Mucosa of gallbladder (tissue), 1 donor: ENCODE measurements around the gene SPTB. TPM values are rescaled to one million over a fixed set of nuclear protein-coding genes. Genes with fewer than 3 reads are reported as not detected.

ENCODE experiments used
- DNase-seq: peaks from one replicate; pipeline ENCODE4 v3.0.0-alpha.2; 2020; ENCODE audit warnings: low spot score
- total RNA-seq: library from RNA; stranded (reverse); gene quantifications from one replicate; pipeline ENCODE4 v1.2.1, GENCODE V29; 2021
- donor health status: DM: no; HTN: no; CAD: no.

The SPTB gene
- total RNA-seq, 1 donor from 2014 or later = 3.1 TPM

DNA sequence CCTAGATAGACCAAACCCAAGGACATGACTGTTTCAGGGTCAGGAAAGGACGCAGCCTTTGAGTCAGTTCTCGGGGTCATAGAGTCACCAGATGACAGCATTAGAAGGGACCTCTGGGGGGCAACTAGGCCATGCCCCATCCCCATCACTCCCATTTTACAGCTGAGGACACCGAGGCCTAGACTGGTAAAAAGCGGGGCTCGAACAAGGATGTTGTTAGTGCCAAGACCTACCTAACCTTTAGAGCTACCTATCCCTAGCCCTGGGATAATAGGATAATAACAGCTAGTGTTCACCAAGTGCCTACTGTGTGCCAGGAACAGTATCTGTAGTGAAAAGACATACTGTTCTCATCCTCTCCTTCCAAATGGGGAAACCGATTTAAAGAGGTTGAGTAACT, 126.8 kb downstream of the SPTB start:
- no peak for DNase-seq

GRCh38 chr14:64748995-64749714, 130.6 kb downstream of the SPTB start:
- no peak for DNase-seq

DNA sequence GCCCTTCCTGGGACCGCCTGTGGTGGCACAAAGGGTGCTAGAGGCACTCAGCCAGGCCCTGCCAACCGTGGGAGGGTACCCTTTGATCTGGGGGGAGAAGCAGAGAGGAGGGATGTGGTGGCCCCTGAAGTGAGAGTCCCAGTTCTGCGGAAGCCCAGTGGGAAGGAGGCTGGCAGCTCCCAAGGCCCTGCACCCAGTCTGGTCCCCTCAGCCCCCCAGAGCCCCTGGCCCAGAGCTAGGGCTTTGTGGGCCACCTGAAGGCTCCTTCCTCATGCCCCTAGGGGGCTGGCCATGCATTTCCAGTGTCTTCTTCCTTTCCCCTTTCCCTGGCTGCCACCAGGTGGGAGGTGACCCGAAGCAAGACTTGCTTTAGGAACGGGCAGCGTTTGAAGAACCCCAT, 131.2 kb downstream of the SPTB start:
- no peak for DNase-seq

DNA sequence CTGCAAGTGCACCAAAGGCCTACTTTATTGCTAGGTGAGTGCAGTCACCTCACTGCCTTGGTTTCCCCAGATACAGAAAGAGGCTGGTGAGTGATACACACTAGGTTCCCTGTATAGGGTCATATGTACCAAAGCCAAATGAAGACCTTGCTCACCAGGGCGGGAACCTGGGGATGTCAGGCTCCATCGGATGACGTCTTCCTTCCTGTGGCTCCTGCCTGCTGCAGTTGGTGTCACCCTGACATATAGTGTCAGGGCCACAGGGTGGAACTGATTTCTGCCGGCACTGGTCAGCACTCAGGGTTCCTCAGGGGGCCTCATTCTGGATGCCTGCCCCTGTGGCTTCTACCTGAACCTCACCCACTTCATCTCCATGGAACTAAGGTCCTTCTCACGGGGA, 132.4 kb downstream of the SPTB start:
- no peak for DNase-seq

GRCh38 chr14:64746298-64747250, 133.1 kb downstream of the SPTB start:
- DNase-seq = no peak

DNA sequence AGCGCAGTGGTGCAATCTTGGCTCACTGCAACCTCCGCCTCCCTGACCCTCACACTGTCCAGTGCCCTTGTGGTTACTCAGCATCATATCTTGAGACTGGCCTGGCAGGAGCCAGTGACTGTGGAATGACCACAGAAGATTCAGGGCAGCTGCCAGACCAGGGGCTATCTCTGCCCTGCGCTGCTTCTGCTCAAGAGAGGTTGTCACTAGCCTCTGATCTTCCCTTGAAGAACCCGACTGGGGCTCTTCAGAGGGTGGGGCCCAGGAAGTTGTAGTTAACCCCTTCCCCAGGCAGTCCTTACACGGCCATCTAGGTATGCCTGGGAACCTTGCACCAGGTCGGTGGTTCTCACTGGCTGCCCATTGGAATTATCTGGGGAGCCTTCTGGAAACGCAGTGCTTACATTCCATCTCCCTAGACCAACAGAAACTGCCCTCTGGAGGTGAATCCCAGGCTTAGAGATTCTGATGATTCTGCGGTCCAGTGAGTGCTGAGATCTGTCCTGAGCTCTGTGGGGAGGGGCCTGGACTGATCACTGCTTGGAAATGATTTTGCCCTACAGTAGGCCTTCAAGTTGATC, 134.1 kb downstream of the SPTB start:
- no peak for DNase-seq

DNA sequence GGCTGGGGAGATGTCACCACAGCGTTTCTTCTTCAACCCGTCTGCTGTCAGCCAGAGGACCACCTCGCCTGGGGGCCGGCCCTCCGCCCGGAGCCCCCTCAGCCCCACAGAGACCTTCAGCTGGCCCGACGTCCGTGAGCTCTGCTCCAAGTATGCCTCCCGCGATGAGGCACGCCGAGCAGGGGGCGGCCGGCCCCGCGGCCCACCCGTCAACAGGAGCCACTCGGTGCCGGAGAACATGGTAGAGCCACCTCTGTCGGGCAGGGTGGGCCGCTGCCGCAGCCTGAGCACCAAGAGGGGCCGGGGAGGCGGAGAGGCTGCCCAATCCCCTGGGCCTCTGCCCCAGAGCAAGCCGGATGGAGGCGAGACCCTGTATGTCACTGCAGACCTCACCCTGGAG, 136.6 kb downstream of the SPTB start:
- DNase-seq = no peak

DNA sequence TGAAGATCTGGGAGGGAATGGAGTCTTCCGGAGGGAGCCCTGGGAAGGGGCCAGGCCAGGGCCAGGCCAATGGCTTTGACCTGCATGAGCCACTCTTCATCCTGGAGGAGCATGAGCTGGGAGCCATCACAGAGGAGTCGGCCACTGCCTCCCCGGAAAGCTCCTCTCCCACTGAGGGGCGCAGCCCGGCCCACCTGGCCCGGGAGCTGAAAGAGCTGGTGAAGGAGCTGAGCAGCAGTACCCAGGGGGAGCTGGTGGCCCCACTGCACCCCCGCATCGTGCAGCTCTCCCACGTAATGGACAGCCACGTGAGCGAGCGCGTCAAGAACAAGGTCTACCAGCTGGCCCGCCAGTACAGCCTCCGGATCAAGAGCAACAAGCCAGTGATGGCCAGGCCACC, 137.7 kb downstream of the SPTB start:
- no peak for DNase-seq

DNA sequence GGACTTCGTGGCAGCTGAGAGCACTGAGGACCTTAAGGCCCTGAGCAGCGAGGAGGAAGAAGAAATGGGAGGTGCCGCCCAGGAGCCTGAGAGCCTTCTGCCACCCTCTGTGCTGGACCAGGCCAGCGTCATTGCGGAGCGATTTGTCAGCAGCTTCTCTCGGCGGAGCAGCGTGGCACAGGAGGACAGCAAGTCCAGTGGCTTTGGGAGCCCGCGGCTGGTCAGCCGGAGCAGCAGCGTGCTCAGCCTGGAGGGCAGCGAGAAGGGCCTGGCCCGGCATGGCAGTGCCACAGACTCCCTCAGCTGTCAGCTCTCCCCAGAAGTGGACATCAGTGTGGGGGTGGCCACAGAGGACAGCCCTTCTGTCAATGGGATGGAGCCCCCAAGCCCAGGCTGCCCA, 138.5 kb downstream of the SPTB start:
- no peak for DNase-seq

DNA sequence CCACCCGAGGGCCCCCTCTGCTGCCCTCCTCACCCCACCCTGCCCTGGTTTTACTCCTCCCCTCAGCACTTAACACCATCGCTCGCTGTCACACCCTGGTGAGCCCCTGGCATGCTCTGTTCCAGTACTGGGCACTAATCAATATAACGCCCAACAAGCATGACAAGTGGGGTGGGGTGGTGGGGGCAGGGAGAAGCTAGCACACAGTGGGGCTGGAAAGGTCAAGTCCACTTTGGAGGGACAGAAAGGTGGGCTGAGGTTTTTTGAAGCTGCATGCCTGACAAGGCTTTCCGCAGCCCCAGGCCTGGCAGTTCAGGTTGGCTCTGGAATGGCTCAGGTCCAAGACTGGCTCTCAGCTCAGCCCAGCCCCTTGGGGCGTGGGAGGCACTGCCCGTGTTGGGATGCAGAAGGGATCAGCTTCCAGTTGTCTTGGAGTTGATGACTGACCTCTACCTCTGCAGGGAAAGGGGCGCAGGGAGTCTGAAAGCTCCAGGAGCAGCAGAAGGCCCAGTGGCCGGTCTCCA, 141.4 kb downstream of the SPTB start:
- DNase-seq = no peak

GRCh38 chr14:64737391-64738280, 142.1 kb downstream of the SPTB start:
- DNase-seq = no peak

DNA sequence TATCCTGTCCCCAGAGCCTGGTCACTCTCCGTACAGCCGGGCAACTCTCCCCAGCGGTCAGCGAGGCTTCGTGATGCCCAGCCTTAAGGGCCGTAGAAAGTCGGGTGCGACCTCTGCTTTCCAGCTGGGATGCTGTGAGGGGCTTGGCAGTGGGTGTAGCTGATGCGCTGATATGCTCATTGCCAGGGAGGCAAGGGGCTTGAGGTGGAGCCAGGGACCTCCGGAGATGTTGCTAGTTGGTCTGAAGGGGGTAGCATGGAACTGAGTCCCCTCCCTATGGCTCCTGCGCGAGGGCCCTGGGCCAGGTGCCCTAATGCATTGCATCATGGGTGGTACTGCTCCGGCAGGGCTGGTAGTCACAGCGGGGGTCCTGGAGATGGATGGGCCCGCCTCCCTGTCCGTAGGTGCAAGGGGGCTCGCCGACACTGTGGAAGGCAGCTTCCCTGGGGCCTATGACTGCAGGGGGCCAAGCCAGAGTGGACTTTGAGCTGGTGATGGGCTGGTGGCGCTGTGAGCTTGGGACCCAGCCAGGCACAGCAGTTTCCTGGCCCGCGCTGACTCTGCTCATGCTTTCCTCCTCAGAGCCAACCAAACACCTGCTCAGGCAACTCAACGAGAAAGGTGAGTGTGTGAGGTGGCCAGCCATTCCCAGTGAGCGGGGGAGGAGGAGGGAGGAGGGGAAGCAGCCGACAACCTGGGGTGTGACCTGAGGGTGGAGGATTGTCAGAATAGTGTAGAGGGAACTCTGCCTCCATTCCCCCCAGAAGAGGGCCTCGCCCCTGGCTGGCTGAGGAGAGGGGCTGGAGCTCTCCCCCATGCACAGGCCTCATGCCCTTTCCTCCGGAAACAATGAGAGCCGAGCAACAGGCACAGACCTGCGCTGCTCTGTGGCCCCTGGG, 143.2 kb downstream of the SPTB start:
- peak; percentile 84 for DNase-seq

DNA sequence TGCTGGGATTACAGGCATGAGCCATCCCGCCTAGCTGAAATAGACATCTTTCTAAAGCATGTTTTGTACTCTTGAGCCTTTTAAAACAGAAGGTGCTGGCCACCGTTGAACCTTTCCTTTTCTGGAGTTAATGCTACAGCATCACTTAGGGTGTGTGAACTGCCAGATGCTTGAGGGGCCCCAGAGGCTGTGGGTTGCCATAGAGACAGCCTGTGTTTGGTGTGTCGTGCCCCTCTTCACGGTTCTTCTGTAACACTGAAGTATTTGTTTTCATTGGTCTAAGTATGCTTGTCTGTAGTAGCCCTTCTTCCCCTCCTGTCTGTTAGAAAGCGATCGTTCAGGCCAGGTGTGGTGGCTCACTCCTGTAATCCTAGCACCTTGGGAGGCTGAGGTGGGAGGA, 144.7 kb downstream of the SPTB start:
- DNase-seq = no peak

DNA sequence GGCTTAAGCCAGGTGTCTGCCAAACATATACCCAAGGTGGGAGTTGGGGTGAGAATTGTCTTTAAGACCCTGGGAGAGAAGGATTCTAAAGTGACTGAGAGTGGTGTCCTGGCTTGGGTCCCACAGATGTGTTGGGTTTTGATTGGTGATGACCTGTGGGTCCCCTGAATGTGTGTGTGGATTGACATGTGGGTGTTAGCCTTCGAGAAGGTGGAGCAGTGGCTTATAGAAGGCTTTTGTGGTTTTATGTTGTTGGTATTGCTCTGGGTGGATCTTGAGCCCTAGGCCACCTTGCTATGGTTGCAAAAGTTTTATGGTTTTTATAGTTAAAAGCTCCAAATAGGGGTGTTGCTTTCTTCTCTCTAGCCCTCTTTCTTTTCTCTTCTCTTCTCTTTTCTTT, 145.8 kb downstream of the SPTB start:
- no peak for DNase-seq

DNA sequence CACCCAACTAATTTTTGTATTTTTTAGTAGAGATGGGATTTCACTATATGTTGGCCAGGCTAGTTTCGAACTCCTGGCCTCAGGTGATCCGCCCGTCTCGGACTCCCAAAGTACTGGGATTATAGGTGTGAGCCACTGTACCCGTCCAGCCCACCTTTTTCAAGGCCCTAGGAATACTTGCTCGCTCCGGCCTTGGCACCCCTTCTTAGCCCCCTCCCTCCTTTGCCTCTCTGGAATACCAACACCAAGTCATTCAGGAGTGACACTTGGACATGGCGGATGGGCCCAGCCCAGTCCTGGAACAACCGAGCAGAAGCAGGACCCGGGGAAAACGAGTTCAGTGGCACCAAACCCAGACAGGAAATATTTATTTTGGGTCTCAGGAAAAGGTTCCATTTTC, 146.4 kb downstream of the SPTB start:
- no peak for DNase-seq

DNA sequence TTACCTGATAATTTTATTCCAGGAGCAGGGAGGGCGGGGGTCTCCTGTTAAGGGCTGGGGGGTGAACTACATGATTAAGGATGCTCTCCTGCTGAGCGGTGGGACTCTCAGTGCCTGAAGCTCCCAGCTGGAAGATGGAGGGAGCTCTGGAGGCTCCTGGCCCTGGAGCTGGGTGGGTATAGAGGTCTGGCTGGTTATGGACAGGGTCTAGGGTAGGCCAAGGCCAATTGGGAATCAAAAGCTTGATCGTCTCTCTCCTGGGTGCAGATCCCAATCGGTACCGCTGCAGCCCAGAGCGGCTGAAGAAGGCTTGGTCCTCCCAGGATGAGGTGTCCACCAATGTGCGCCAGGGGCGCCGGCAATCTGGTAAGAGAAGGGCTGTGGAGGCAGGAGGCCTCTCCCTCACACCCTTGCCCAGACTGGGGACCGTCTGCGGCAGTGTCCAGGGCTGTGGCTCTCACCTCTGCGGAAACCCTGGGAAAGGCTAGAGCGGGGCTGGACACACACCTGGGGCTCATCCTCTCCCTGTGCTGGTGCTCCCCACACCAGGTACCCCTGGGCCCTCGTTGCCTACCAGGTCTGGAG, 147.1 kb downstream of the SPTB start:
- DNase-seq = no peak

DNA sequence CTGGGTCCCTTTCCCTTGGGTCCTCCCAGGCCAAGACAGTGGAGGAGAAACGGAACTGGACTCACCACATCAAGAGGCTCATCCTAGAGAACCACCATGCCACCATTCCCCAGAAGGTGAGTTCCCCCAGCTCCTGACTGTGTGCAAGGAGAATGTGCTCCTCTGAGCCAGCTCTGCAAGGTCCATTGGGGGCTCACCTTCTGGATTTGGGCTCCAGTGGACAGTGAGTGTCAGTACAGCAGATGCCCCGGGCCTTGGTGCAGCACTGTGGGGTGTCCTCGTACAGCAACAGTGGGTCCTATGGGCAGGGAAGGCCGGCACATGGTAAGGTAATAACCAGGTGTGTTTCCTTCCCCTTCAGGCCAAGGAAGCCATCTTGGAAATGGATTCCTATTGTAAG, 147.6 kb downstream of the SPTB start:
- DNase-seq = no peak

- DNase-seq = no peak
Observed at GRCh38 chr14:64731141-64731581, 148.5 kb downstream of the SPTB start.

DNA sequence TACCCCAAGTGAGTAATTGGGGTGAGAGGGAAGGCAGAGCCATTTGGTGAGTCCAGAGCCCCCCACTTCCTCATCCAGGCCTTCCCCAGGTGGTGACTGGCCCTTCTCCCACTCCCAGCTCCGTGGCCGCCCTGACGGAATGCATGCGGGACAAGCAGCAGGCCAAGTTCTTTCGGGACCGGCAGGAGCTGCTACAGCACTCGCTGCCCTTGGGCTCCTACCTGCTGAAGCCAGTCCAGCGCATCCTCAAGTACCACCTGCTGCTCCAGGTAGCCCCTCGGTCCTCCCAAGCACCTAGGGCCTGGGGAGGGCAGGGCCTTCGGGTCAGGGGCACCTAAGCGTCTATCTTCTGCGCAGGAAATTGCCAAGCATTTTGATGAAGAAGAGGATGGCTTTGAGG, 149.0 kb downstream of the SPTB start:
- DNase-seq = no peak

DNA sequence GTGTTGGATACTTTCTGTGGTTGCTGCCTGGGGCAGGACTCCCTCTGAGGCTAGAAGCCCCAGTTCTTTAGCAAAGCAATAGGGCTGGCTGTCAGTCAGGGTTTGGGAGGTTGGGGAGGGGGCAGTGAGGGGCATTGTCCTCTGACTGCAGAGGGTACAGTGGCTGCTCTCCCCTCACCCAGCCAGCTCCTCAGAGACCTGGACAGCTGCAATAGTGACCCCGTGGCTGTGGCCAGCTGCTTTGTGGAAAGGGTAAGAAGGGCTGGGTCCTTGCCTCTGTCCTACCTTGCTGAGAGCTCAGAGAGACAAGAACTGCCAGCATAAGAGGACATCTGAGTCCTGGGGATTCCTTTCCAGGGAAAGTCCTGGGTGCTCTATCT, 149.7 kb downstream of the SPTB start:
- DNase-seq = no peak
